ENCODE measurements around the gene EIF3A. TPM values are rescaled to one million over a fixed set of nuclear protein-coding genes. Genes with fewer than 3 reads are reported as not detected.

EIF3A gene
- total RNA-seq, 4 donors from 2014 or later, result 118 to 147 (median 128) TPM

GRCh38 chr10:119059557-119059956 lies 21.1 kb downstream of the EIF3A start:
- WGBS, result 89% methylated on average over 4 of the region's 4 CpGs
- no peak overlapping the region for H3K4me3 ChIP-seq
- H3K36me3 ChIP-seq, result peaks cover 72 to 100% (median 89%) of the 10 kb centered on the region in 4 donors
- no peak for DNase-seq (ENCODE audit: extremely low spot score)
- no peaks in the 10 kb centered on the region for H3K4me1 ChIP-seq
- no peak overlapping the region for H3K27ac ChIP-seq (replicated peaks in 1 of 4)
- TF ChIP-seq POLR2A (IDR thresholded peaks at IDR 0.05; ENCODE audit: low read depth), result no peak
- TF ChIP-seq EP300 (IDR thresholded peaks at IDR 0.05), result no peak
- TF ChIP-seq CTCF (IDR thresholded peaks at IDR 0.05), result no peak
- no peak for TF ChIP-seq POLR2AphosphoS5 (IDR thresholded peaks at IDR 0.05)
- no peaks in the 10 kb centered on the region for H3K27me3 ChIP-seq
- no peaks in the 10 kb centered on the region for H3K9me3 ChIP-seq
- intact Hi-C loops (cut with DNase I), result no loop called here

GRCh38 chr10:119058010-119058409 lies 22.6 kb downstream of the EIF3A start:
- H3K4me1 ChIP-seq, result no peaks in the 10 kb centered on the region
- TF ChIP-seq CTCF (IDR thresholded peaks at IDR 0.05) (no peak), EP300 (IDR thresholded peaks at IDR 0.05) (no peak), POLR2A (IDR thresholded peaks at IDR 0.05; ENCODE audit: low read depth) (no peak), POLR2AphosphoS5 (IDR thresholded peaks at IDR 0.05) (no peak)
- intact Hi-C loops (cut with DNase I), result no loop called here
- no peak overlapping the region for H3K27ac ChIP-seq (replicated peaks in 1 of 4)
- no peak overlapping the region for H3K4me3 ChIP-seq
- no peaks in the 10 kb centered on the region for H3K9me3 ChIP-seq
- no peaks in the 10 kb centered on the region for H3K27me3 ChIP-seq
- 86% methylated on average over 11 of the region's 11 CpGs for WGBS
- peaks cover 73 to 100% (median 90%) of the 10 kb centered on the region in 4 donors for H3K36me3 ChIP-seq
- no peak for DNase-seq (ENCODE audit: extremely low spot score)

GRCh38 chr10:119055472-119055871 lies 25.1 kb downstream of the EIF3A start:
- Histone ChIP-seq H3K27ac (replicated peaks in 1 of 4) (no peak overlapping the region), H3K9me3 (no peaks in the 10 kb centered on the region), H3K4me3 (no peak overlapping the region), H3K36me3 (peaks cover 93 to 100% (median 100%) of the 10 kb centered on the region in 4 donors), H3K4me1 (no peaks in the 10 kb centered on the region), H3K27me3 (no peaks in the 10 kb centered on the region)
- no peak for TF ChIP-seq POLR2A (IDR thresholded peaks at IDR 0.05; ENCODE audit: low read depth)
- TF ChIP-seq EP300 (IDR thresholded peaks at IDR 0.05), result no peak
- TF ChIP-seq POLR2AphosphoS5 (IDR thresholded peaks at IDR 0.05), result no peak
- TF ChIP-seq CTCF (IDR thresholded peaks at IDR 0.05), result no peak
- intact Hi-C loops (cut with DNase I), result no loop called here
- 83% methylated on average over 1 of the region's 1 CpG for WGBS
- DNase-seq (ENCODE audit: extremely low spot score), result no peak

- 89% methylated on average over 3 of the region's 3 CpGs for WGBS
- no peak for DNase-seq (ENCODE audit: extremely low spot score)
- intact Hi-C loops (cut with DNase I), result no loop called here
- Histone ChIP-seq H3K27ac (replicated peaks in 1 of 4) (no peak overlapping the region), H3K36me3 (peaks cover 82 to 100% (median 98%) of the 10 kb centered on the region in 4 donors), H3K9me3 (no peaks in the 10 kb centered on the region), H3K4me1 (no peaks in the 10 kb centered on the region), H3K4me3 (no peak overlapping the region), H3K27me3 (no peaks in the 10 kb centered on the region)
- TF ChIP-seq POLR2A (IDR thresholded peaks at IDR 0.05; ENCODE audit: low read depth), result no peak
- no peak for TF ChIP-seq POLR2AphosphoS5 (IDR thresholded peaks at IDR 0.05)
Observed at GRCh38 chr10:119051775-119052174, 28.8 kb downstream of the EIF3A start.

- intact Hi-C loops (cut with DNase I), result no loop called here
- no peak overlapping the region for H3K27ac ChIP-seq (replicated peaks in 1 of 4)
- H3K36me3 ChIP-seq, result peaks cover 79 to 100% (median 97%) of the 10 kb centered on the region in 4 donors
- no peaks in the 10 kb centered on the region for H3K4me1 ChIP-seq
- H3K4me3 ChIP-seq, result no peak overlapping the region
- no peak for TF ChIP-seq EP300 (IDR thresholded peaks at IDR 0.05)
- no peak for TF ChIP-seq CTCF (IDR thresholded peaks at IDR 0.05)
- no peak for TF ChIP-seq POLR2AphosphoS5 (IDR thresholded peaks at IDR 0.05)
- TF ChIP-seq POLR2A (IDR thresholded peaks at IDR 0.05; ENCODE audit: low read depth), result no peak
- H3K9me3 ChIP-seq, result no peaks in the 10 kb centered on the region
- DNase-seq (ENCODE audit: extremely low spot score), result no peak
- WGBS, result 95% methylated on average over 14 of the region's 14 CpGs
- H3K27me3 ChIP-seq, result no peaks in the 10 kb centered on the region
Observed at GRCh38 chr10:119049777-119050176, 30.8 kb downstream of the EIF3A start.

Measured in esophagus muscularis mucosa (tissue), 4 donors.